NCI-H2196 (cell line): ENCODE data around the gene FGF3.
"Not testable (repeated sequence)": the region's sequence is repeated elsewhere in the genome, so short reads cannot be mapped to it uniquely, and the experiment has no call there.

Source experiments
- DNase-seq: peaks from one replicate; lab custom pipeline; 2025; ENCODE audit not compliant: unreplicated experiment; lab: John Stamatoyannopoulos, UW

Gene FGF3

GRCh38 chr11:69773626-69774353, 45.4 kb downstream of the FGF3 start:
- no peak for DNase-seq

GRCh38 chr11:69771466-69771865, 47.8 kb downstream of the FGF3 start:
- no peak for DNase-seq

- no peak for DNase-seq
Measured at GRCh38 chr11:69770540-69770939, 48.7 kb downstream of the FGF3 start.

GRCh38 chr11:69765498-69765995, 53.7 kb downstream of the FGF3 start:
- DNase-seq = no peak

- DNase-seq = not testable (repeated sequence)
Measured at GRCh38 chr11:69764918-69765317, 54.3 kb downstream of the FGF3 start.

GRCh38 chr11:69760319-69760718, 58.9 kb downstream of the FGF3 start:
- no peak for DNase-seq
